SIG-M5 (cell line): Measurements from ENCODE around the gene CYTH4.

Experiments
- DNase-seq: peaks from one replicate; lab custom pipeline; 2025; lab: John Stamatoyannopoulos, UW

The CYTH4 gene

DNA sequence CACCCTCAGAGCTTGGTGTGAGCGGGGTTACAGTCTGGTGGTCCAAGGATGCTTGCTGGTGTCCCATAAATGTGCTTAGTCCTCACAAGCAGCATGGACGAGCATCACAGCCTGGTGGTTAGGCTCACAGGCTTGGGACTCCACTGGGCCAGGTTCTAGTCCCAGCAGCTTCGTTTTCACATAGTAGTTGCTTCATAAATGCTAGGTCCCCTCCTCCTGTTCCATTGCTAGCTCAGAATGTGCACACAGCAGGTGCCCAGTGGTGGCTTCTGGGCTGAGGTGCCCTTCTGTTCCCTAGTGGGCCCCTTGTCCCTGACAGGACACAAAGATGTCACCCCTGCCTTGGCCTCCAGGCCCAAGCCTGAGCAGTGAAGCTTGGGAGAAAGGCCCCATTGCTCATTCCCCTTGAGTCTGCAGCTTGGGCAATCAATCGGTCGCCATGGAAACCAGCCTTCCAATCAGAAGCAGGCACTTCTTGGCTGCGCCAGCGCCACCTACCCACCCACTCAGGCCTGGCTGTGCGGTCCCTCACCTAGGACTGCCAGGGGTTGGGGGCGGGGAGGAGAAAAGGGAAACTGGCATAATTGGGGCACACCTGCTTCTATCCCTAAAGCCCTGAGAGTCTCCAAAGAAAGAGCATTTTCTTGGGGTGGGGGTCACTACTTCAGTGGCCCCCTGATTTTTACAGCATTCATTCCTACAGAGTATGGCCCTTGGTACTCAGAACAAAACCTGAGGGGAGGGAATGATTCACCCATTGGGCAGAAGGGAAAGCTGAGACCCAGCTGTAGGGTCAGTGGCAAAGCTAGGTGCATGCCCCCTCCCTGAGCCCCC, 48.1 kb downstream of the CYTH4 start:
- peak; percentile 42 for DNase-seq

- DNase-seq = no peak
Observed at GRCh38 chr22:37331034-37331428, 48.7 kb downstream of the CYTH4 start.

DNA sequence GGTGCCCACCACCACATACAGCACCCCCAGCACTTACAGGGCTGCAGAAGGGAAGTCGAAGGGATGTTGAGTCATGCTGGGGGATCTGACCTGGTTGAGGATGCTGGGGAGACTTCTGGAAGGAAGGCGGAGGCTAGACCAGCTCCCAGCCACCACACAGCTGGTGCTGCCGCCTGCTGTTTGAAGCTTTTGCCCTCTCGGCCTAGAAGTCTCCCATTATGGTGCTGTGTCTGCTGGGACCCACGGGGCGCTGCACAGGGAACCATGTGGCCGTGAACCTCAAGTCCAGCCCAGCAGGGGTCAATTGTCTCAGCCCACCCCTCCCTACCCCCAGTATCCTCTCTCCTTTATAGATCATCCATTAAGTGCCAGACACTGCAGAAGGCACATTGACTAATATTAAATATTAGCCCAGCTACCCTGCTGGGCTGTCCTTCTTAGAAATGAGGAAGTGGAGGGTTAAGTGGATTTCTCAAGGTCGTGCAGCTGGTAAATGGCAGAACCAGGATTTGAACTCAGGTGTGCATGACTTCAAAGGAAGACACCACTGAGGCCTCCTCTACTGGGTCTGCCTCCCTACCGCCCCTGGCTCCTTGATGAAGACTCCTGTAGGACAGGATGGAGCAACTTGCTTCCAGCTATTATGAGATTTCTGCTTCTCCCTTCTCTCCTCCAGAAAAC, 49.7 kb downstream of the CYTH4 start:
- no peak for DNase-seq

DNA sequence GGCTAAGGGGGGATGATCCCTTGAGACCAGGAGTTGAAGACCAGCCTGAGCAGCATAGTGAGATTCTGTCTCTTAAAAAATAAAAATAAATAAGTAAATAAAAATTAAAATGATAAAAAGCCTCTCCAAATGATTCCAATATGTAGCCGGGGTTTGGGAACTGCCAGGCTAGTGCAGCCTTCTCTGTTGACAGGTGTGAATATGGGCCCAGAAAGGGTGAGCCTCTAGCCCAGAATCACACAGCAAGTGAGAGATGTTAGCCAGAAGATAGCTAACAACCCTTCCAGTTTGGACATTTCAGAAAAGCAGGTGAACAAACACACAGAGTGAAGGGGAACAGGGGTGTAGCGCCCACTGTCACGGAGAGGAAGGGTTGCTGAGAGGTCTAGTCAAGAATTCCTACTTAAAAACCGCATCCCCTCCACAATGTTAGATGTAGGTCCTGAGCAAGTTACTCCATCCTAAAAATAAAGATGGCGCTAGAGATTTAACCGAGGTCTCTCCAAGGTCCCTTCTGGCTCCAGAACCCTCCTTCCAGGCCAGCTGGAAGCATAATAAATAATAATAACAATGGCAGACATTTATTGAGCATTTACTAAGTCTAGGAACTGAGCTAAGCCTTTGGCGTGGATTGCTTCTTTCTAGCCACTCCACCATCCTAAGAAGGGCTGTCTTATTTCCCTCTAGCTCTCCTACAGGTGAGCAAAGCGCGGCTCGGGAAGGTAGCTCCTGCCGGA, 51.6 kb downstream of the CYTH4 start:
- DNase-seq = no peak

- no peak for DNase-seq
Observed at GRCh38 chr22:37334461-37334858, 52.2 kb downstream of the CYTH4 start.

DNA sequence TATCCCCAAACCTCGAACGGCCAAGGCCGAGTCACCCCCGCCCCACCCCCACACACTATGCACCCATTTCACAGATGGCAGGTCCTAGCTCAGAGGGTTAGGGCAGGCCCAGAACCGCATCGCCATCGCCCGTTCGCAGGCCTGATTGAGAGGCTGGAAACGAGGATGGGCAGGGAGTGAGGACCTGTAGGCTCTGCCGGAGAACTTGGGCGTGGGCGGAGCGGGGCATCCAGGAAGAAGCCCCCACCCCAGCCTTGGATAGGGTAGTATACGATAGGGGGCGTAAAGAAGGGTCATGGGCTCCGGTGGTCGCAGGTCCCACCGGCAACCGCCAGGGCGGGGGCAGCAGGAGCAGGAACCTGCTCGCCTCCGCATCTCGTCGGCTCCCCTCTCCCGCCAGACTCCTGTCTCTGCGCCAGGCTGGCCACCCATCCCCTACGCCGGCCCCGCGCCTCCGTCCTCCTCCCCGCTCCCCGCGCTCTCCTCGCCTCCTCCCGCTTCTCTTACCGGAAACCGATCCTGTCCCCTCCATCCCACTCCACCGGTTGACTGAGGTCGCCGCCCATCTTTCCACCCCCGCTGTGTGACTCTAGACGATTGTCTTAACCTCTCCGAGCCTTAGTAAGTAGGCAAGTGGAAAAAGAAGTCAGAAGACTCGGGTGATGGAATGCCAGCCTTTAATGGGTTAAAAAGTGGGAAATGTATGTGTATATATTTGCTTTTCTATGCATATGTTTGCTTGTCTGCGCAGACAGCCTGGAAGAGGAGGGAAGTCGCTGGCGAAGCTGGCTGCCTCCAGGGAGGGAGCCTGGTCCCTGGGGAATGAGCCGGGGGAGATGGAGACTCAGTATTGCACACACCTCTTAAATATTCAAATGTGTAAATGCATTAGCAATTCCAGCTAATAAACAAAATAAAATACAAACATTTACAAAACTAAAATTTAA, 52.8 kb downstream of the CYTH4 start:
- DNase-seq = no peak

DNA sequence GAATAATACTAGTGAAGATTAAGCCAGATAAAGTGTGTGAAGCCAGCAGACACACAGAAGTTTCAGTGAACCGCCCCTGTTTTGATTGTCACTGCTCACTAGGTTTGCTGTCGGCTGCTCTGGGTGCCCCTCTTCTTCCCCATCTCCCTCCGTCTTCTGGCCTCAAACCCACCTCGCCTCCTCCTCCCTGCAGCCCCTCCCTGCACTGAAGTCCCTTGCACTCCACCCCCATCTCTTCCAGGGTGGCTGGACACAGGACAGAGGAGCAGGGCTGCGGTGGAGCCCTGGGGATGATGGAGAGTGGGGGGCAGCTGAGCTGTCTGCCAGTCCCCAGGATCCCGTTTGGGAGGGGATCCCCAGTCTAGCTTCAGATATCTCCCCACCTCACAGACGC, 53.5 kb downstream of the CYTH4 start:
- no peak for DNase-seq

GRCh38 chr22:37336579-37336978, 54.3 kb downstream of the CYTH4 start:
- no peak for DNase-seq

- no peak for DNase-seq
Observed at GRCh38 chr22:37337204-37337943, 55.1 kb downstream of the CYTH4 start.

DNA sequence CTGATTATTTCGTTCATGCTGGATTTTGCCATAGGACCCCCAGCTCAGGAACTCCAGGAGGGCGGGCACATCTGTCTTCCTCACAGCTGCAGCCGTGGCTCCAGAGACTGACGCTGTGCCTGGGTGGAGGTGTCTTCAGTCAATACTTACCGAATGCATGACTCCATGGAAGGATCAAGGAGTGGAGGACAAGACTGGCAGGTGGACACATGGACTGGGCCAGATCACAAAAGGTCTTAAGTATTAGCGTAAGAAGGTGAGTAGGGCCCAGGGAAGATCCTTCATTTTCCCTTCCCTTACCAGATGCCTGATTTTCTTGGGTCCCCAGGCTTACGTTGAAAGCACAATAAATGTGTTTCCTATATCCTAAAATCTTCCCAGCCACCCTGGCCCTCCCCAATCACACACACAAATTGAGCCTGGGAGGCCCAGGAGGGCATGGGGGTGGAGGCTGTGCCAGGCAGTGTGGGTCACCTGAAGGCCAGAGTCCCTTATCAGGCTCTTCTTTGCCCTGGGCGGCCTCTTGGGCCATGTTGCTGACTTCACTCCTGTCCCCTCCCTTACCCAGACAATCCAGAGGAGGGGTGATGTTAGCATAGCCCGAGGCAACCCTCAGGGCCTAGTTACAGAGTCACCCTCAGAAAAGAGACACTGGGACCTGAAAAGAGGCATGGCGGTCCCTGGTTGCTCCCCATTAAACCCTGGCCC, 56.4 kb downstream of the CYTH4 start:
- DNase-seq = no peak

DNA sequence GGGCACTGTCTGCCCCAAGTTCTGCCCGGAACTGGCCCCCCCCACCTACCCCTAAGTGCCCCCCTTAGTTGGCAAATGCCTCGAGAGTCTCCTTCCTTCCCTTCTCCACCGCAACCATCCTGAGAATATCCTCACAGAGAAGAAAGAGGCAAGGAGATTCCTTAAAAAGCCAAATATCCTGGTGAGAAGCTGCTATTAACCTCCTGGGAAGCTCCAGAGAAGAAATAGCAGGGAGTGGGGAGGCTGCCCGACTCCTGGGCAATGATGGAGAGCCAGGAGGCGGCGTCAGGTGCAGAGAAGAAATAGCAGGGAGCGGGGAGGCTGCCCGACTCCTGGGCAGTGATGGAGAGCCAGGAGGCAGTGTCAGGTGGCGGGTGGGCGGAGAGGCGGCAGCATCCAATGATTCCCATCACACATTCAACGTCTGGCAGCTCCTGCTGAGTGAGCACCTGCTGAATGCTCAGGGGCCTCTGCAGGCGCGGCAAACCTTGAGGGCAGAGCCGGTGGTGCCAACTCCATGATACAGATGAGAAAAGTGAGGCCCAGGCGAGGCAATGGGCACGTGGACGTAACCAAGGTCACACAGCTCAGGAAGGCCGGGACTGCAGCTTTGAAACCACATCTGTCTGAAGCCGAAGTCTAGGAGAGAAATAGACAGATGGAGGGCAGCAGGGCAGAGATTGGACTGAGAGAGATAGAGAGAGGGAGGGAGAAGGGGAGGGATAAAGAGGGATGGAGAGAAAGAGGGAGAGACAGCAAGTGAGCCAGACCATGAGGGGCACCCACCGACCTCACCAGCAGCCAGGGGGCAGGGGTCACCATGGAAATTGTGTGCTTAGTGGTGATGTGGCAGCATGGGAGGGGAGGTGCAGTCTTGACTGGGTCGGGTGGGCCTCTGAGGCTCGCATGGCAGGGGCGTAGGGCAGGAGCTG, 58.3 kb downstream of the CYTH4 start:
- DNase-seq = no peak

DNA sequence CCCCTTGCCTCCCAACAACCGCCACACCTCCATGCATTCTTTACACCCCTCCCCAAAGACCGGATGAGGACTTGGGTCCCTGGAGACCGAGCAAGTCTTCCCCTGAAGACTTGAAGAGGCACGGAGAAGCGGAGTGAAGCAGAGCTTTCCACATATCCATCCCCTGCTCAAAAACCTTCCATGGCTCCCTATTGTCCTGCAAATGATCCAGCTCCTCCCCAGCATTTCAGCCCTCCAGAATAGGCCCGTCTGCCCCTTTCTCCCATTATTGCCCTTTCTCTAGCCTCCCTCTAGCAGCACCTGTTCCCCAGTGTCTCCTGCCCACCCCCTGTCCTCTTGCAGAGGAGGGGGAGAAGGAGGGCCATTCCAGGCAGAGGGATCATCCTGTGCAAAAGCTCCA, 59.8 kb downstream of the CYTH4 start:
- DNase-seq = no peak

DNA sequence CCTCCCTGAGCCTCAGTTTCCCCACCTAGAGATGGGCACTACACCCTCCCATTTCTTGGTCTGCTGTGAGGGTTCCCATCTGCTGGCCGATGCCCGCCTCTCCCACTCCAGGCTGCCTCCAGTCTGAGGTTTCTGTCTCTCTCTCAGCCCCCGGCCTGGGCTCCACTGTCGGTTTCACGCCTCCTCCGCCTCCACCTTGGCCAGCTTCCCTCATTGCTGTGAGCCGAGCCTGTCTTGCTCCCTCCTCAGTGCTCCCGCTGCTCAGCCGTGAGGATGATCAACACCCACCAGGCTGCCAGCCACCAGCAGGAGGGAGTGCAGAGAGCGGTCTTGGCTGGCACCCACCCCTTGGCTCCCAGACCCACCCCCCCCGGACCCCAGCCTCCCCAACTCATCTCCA, 61.0 kb downstream of the CYTH4 start:
- no peak for DNase-seq

DNA sequence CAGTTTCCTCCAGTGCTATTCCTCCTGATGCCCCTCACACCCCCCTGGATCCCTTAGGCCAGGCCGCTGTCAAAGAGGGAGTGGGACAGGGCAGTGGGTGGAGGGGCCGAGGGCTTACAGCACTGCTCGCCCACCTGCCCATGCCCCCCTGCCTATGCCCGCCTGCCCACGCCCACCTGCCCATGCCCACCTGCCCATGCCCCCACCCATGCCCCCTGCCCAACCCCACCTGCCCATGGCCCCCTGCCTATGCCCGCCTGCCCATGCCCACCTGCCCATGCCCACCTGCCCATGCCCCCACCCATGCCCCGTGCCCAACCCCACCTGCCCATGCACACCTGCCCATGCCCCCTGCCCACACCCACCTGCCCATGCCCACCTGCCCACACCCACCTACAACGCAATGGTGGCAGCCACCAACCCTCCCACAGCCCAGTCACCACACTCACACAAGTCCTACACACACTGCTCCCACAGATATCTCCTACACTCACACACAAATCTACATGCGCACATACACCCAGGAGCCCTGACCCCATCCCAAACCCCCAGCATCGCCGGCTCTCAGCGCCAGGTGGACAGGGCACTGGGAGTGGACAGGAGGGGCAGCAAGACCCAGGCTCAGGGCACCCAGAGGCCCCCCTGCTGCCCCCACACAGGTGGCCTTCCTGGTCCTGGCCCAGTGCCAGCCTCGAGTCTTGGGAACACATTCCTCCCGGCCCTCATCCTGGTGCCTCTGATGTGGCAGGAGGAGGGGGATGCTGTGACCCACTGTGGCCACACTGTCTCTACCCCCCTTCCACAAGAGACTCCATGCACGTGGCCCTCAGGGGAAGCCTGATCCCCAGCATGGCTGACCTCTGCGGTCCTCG, 61.8 kb downstream of the CYTH4 start:
- no peak for DNase-seq

GRCh38 chr22:37344735-37345449, 62.6 kb downstream of the CYTH4 start:
- no peak for DNase-seq

DNA sequence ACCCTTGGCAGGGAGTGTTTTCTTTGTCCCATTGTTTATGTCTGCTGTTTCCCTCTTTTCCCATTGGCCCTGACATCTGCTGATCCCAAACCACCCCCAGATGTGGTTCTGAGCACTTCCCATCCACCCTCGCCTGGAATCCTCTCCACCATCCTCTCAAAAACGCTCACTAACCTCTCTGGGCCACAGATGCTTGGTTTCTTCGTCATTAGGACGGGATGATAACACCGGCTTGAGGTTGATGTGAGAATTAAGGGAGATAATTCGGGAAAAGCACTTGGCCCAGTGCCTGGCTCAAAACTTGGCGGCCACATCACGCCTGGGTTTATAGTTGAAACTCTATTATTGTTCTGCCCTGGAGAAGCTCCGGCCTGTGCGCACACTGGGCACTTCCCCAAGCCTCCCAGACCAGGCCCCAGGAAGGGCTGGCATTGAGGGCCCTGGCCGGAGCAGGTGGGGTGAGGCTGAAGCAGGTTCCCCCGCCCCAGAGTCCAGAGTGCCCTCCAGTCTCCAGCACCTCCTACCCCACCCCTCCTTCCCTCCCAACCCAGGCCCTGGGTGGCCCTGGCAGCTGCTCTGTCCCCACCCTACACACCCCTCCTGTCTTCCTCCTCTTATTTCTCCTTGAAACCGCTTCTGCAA, 63.7 kb downstream of the CYTH4 start:
- DNase-seq = no peak

- DNase-seq = no peak
Observed at GRCh38 chr22:37346505-37346895, 64.2 kb downstream of the CYTH4 start.
